Breast epithelium (tissue), 3 donors: ENCODE measurements around the gene CFDP1.

Experiments
- CTCF ChIP-seq, 3 donors: fragments of 450-650 bp; IDR thresholded peaks; one replicate each; pipeline ENCODE4 v1.5.1; 2016 to 2017; ENCODE audit warnings: antibody characterized with exemption in 3 of 3, mild to moderate bottlenecking in 3 of 3, moderate library complexity in 3 of 3
- POLR2A ChIP-seq: fragments of 450-650 bp; IDR thresholded peaks from one replicate; pipeline ENCODE4 v1.6.1; 2016; ENCODE audit warnings: antibody characterized with exemption, mild to moderate bottlenecking, moderate library complexity

GRCh38 chr16:75372236-75372856 is 61.0 kb downstream of the CFDP1 start:
- TF ChIP-seq POLR2A (no peak), CTCF (IDR thresholded peaks at IDR 0.05) (no peak)
